ENCODE data around the gene MSX1. TPM values are rescaled to one million over a fixed set of nuclear protein-coding genes. Genes with fewer than 3 reads are reported as not detected.

The MSX1 gene
- total and polyA plus RNA-seq, 2 of the 8 experiments (the other 6 are each of a cell fraction or from before 2014, with no cell fraction given) = 0.47 TPM; not detected in 1

DNA sequence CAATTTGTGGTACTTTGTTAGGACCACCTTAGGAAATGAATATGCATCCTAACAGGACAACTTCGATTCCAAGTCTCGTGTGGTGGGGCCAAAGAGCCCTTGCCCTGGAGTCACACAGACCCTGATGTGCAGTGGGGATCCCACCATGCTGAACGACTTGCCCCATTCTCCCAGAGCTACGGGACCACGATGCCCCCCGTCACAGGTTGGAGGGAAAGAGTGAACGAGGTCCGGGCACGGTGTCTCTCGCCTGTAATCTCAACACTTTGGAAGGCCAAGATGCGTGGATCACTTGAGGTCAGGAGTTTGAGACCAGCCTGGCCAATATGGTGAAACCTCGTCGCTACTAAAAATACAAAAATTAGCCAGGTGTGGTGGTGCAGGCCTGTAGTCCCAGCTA, 14.4 kb upstream of the MSX1 start:
- CTCF ChIA-PET (ENCODE audit: partially characterized antibody) = no interaction called here
- Histone ChIP-seq H2AFZ (ENCODE audit: low read length) (no peak overlapping the region), H3K9me3 (ENCODE audit: insufficient read depth in 2 of 2, low read depth in 1 of 2, low read length in 1 of 2) (no peaks in the 10 kb centered on the region), H3K27me3 (replicated peaks in 1 of 4; ENCODE audit: control insufficient read depth in 3 of 4, extremely low read depth in 1 of 4, insufficient read depth in 3 of 4, low read length in 3 of 4) (peaks cover 5 to 31% (median 18%) of the 10 kb centered on the region in 4 experiments), H2BK15ac (ENCODE audit: low read length) (no peak overlapping the region), H3K4me2 (ENCODE audit: insufficient read depth in 1 of 2, low read depth in 2 of 2, low read length in 2 of 2) (no peak overlapping the region), H2AK5ac (ENCODE audit: low read depth, low read length) (no peak overlapping the region), H2BK20ac (ENCODE audit: low read length) (no peak overlapping the region), H3K14ac (ENCODE audit: insufficient read length) (no peak overlapping the region), H3K4ac (replicated peaks; ENCODE audit: insufficient read length, low read depth, low read length) (no peak overlapping the region), H3K36me3 (ENCODE audit: control insufficient read depth in 2 of 4, insufficient read depth in 4 of 4, low read length in 3 of 4) (no peaks in the 10 kb centered on the region), H3K27ac (ENCODE audit: low read depth, low read length) (no peak overlapping the region), H2BK5ac (ENCODE audit: low read depth, low read length) (no peak overlapping the region), H2BK12ac (ENCODE audit: low read depth, low read length) (no peak overlapping the region), H4K8ac (ENCODE audit: extremely low read depth, insufficient read depth, low read length) (no peak overlapping the region), H3K23me2 (ENCODE audit: low read depth, low read length) (no peaks in the 10 kb centered on the region), H3K79me2 (ENCODE audit: control insufficient read depth in 1 of 2, insufficient read depth in 2 of 2, low read length in 2 of 2) (no peaks in the 10 kb centered on the region), H3K18ac (ENCODE audit: extremely low read depth, low read length) (no peak overlapping the region), H4K91ac (replicated peaks; ENCODE audit: insufficient read length, low read length) (no peak overlapping the region), H3K56ac (replicated peaks; ENCODE audit: insufficient read length, low read depth, low read length) (no peak overlapping the region), H4K20me1 (replicated peaks in 1 of 2; ENCODE audit: control insufficient read depth in 1 of 2, insufficient read depth in 2 of 2, low read length in 2 of 2) (no peaks in the 10 kb centered on the region), H3K4me3 (ENCODE audit: extremely low read depth in 1 of 4, insufficient read depth in 2 of 4, low read depth in 3 of 4, low read length in 4 of 4) (no peak overlapping the region), H3K79me1 (ENCODE audit: low read depth, low read length) (no peaks in the 10 kb centered on the region), H3K23ac (ENCODE audit: insufficient read length) (no peak overlapping the region), H3K4me1 (replicated peaks in 1 of 4; ENCODE audit: control insufficient read depth in 3 of 4, insufficient read depth in 4 of 4, low read length in 3 of 4) (no peaks in the 10 kb centered on the region; a peak in 1 of 7 replicates), H3K9ac (replicated peaks in 1 of 4; ENCODE audit: extremely low read depth in 1 of 4, low read depth in 3 of 4, low read length in 3 of 4) (no peak overlapping the region), H2BK120ac (replicated peaks; ENCODE audit: low read depth, low read length) (no peak overlapping the region), H4K5ac (ENCODE audit: insufficient read length, low read depth, low read length) (no peak overlapping the region)
- POLR2A ChIA-PET (ENCODE audit: partially characterized antibody) = no interaction called here
- WGBS, 2 experiments (ENCODE audit: extremely low coverage in 1 of 2, insufficient coverage in 1 of 2, insufficient read length in 1 of 2, insufficient replicate concordance in 2 of 2, low coverage in 1 of 2, low lambda C conversion rate in 2 of 2, missing lambda C conversion rate in 1 of 2) = 90% methylated on average over 13 of the region's 13 CpGs; no CpG with 5 or more reads in 1 of the 2 experiments
- FAIRE-seq (no peak), DNase-seq (ENCODE audit: low read depth in 1 of 2, low spot score in 2 of 2) (no peak)
- TF ChIP-seq, protein P1, sequence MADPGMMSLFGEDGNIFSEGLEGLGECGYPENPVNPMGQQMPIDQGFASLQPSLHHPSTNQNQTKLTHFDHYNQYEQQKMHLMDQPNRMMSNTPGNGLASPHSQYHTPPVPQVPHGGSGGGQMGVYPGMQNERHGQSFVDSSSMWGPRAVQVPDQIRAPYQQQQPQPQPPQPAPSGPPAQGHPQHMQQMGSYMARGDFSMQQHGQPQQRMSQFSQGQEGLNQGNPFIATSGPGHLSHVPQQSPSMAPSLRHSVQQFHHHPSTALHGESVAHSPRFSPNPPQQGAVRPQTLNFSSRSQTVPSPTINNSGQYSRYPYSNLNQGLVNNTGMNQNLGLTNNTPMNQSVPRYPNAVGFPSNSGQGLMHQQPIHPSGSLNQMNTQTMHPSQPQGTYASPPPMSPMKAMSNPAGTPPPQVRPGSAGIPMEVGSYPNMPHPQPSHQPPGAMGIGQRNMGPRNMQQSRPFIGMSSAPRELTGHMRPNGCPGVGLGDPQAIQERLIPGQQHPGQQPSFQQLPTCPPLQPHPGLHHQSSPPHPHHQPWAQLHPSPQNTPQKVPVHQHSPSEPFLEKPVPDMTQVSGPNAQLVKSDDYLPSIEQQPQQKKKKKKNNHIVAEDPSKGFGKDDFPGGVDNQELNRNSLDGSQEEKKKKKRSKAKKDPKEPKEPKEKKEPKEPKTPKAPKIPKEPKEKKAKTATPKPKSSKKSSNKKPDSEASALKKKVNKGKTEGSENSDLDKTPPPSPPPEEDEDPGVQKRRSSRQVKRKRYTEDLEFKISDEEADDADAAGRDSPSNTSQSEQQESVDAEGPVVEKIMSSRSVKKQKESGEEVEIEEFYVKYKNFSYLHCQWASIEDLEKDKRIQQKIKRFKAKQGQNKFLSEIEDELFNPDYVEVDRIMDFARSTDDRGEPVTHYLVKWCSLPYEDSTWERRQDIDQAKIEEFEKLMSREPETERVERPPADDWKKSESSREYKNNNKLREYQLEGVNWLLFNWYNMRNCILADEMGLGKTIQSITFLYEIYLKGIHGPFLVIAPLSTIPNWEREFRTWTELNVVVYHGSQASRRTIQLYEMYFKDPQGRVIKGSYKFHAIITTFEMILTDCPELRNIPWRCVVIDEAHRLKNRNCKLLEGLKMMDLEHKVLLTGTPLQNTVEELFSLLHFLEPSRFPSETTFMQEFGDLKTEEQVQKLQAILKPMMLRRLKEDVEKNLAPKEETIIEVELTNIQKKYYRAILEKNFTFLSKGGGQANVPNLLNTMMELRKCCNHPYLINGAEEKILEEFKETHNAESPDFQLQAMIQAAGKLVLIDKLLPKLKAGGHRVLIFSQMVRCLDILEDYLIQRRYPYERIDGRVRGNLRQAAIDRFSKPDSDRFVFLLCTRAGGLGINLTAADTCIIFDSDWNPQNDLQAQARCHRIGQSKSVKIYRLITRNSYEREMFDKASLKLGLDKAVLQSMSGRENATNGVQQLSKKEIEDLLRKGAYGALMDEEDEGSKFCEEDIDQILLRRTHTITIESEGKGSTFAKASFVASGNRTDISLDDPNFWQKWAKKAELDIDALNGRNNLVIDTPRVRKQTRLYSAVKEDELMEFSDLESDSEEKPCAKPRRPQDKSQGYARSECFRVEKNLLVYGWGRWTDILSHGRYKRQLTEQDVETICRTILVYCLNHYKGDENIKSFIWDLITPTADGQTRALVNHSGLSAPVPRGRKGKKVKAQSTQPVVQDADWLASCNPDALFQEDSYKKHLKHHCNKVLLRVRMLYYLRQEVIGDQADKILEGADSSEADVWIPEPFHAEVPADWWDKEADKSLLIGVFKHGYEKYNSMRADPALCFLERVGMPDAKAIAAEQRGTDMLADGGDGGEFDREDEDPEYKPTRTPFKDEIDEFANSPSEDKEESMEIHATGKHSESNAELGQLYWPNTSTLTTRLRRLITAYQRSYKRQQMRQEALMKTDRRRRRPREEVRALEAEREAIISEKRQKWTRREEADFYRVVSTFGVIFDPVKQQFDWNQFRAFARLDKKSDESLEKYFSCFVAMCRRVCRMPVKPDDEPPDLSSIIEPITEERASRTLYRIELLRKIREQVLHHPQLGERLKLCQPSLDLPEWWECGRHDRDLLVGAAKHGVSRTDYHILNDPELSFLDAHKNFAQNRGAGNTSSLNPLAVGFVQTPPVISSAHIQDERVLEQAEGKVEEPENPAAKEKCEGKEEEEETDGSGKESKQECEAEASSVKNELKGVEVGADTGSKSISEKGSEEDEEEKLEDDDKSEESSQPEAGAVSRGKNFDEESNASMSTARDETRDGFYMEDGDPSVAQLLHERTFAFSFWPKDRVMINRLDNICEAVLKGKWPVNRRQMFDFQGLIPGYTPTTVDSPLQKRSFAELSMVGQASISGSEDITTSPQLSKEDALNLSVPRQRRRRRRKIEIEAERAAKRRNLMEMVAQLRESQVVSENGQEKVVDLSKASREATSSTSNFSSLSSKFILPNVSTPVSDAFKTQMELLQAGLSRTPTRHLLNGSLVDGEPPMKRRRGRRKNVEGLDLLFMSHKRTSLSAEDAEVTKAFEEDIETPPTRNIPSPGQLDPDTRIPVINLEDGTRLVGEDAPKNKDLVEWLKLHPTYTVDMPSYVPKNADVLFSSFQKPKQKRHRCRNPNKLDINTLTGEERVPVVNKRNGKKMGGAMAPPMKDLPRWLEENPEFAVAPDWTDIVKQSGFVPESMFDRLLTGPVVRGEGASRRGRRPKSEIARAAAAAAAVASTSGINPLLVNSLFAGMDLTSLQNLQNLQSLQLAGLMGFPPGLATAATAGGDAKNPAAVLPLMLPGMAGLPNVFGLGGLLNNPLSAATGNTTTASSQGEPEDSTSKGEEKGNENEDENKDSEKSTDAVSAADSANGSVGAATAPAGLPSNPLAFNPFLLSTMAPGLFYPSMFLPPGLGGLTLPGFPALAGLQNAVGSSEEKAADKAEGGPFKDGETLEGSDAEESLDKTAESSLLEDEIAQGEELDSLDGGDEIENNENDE (IDR thresholded peaks at IDR 0.05; ENCODE audit: insufficient replicate concordance, low read length) = no peak
